Activated naive CD8-positive, alpha-beta T cell treated with anti-CD3 and anti-CD28 coated beads, Interleukin-2, amount 50 U/mL, for 16 hours (primary cell): ENCODE measurements around the gene SERAC1.
A peak's percentile ranks its signal among the peaks of the same experiment; 100 is the strongest.

Experiments
- DNase-seq: peaks from one replicate; pipeline ENCODE4 v3.0.0-alpha.2; 2020; ENCODE audit warnings: low read depth, low spot score

Gene SERAC1

GRCh38 chr6:158078320-158078719 is 89.7 kb downstream of the SERAC1 start:
- DNase-seq: no peak

- no peak for DNase-seq
Observed at GRCh38 chr6:158077676-158078075, 90.4 kb downstream of the SERAC1 start.

GRCh38 chr6:158076548-158076947 is 91.5 kb downstream of the SERAC1 start:
- no peak for DNase-seq

GRCh38 chr6:158073776-158074175 is 94.3 kb downstream of the SERAC1 start:
- DNase-seq: no peak

GRCh38 chr6:158072083-158072721 is 95.9 kb downstream of the SERAC1 start:
- peak; percentile 27 for DNase-seq

GRCh38 chr6:158071121-158072082 is 96.7 kb downstream of the SERAC1 start:
- DNase-seq: no peak

- DNase-seq: no peak
Observed at GRCh38 chr6:158070513-158070912, 97.5 kb downstream of the SERAC1 start.

GRCh38 chr6:158069800-158070195 is 98.3 kb downstream of the SERAC1 start:
- DNase-seq: no peak

- no peak for DNase-seq
Observed at GRCh38 chr6:158068893-158069799, 98.9 kb downstream of the SERAC1 start.

GRCh38 chr6:158068156-158068892 is 99.7 kb downstream of the SERAC1 start:
- DNase-seq: no peak

- DNase-seq: no peak
Observed at GRCh38 chr6:158067436-158068015, 100.5 kb downstream of the SERAC1 start.

GRCh38 chr6:158066136-158066781 is 101.8 kb downstream of the SERAC1 start:
- DNase-seq: no peak

- DNase-seq: no peak
Observed at GRCh38 chr6:158064725-158065251, 103.3 kb downstream of the SERAC1 start.

- no peak for DNase-seq
Observed at GRCh38 chr6:158063736-158064135, 104.3 kb downstream of the SERAC1 start.

GRCh38 chr6:158061709-158062461 is 106.2 kb downstream of the SERAC1 start:
- DNase-seq: no peak

GRCh38 chr6:158061361-158061708 is 106.7 kb downstream of the SERAC1 start:
- DNase-seq: no peak

GRCh38 chr6:158060455-158061360 is 107.4 kb downstream of the SERAC1 start:
- DNase-seq: no peak
